Stomach (tissue), 9 donors: ENCODE measurements around the gene PDE8A. TPM values are rescaled to one million over a fixed set of nuclear protein-coding genes. Genes with fewer than 3 reads are reported as not detected.

Experiments used
- DNase-seq, 2 donors: peaks; one replicate each; pipeline versions ENCODE4 v3.0.0 to v3.0.0-alpha.2; 2013 to 2019
- H3K27ac ChIP-seq, 5 donors: fragments of 200-600 bp in 4 of 5; sonication (generic) in 4 of 5; one replicate each; pipeline ENCODE4 v1.5.1; 2013 to 2019; ENCODE audit warnings: mild to moderate bottlenecking in 1 of 5, moderate library complexity in 1 of 5
- H3K27me3 ChIP-seq, 3 donors: fragments of 200-600 bp; sonication (generic); one replicate each; pipeline ENCODE4 v1.5.1; 2017 to 2019; ENCODE audit warnings: mixed run types in 1 of 3
- H3K36me3 ChIP-seq, 4 donors: fragments of 200-600 bp; sonication (generic); 1 replicate in 3 of 4; 2 replicates in 1 of 4; pipeline ENCODE4 v1.5.1; 2016 to 2019
- H3K4me1 ChIP-seq, 4 donors: fragments of 200-600 bp; sonication (generic); one replicate each; pipeline ENCODE4 v1.5.1; 2016 to 2019
- H3K4me3 ChIP-seq, 4 donors: fragments of 200-600 bp; sonication (generic) in 3 of 4; one replicate each; pipeline ENCODE4 v1.5.1; 2016 to 2019; ENCODE audit warnings: mild to moderate bottlenecking in 1 of 4
- H3K9me3 ChIP-seq, 4 donors: fragments of 200-600 bp; sonication (generic); one replicate each; pipeline ENCODE4 v1.5.1; 2016 to 2019
- CTCF ChIP-seq, 7 experiments: fragments of 450-650 bp in 4 of 7; fragments of 200-600 bp in 3 of 7; sonication (generic) in 3 of 7; IDR thresholded peaks; one replicate each; pipeline ENCODE4 v1.5.1; 2016 to 2019; ENCODE audit warnings: antibody characterized with exemption in 7 of 7, control low read depth in 2 of 7, mild to moderate bottlenecking in 1 of 7
- EP300 ChIP-seq: sonication (generic); formaldehyde crosslinking; IDR thresholded peaks from one replicate; pipeline ENCODE4 v1.6.1; 2017; ENCODE audit warnings: antibody characterized with exemption
- POLR2A ChIP-seq, 4 donors: fragments of 450-650 bp; IDR thresholded peaks; one replicate each; pipeline ENCODE4 v1.6.1; 2016; ENCODE audit warnings: antibody characterized with exemption in 4 of 4, control low read depth in 2 of 4, mild to moderate bottlenecking in 1 of 4, moderate library complexity in 1 of 4
- POLR2AphosphoS5 ChIP-seq, 3 donors: sonication (generic); formaldehyde crosslinking; IDR thresholded peaks; one replicate each; pipeline ENCODE4 v1.6.1; 2016; ENCODE audit warnings: antibody characterized with exemption in 3 of 3
- WGBS, 5 donors: extraction: QIAGEN DNeasy Blood & Tissue Kit in 3 of 5; methylation state at CpG; one replicate each; pipeline versions ENCODE4 v1.1.5 to v1.1.7; 2013 to 2018; 5-methylcytosine and 5-hydroxymethylcytosine counted together
- intact Hi-C: fragments of 100-400 bp; cut with DNase I; formaldehyde crosslinking; loops from one replicate; pipeline ENCODE4 v1.15.1; 2023; ENCODE audit warnings: low total_unique reads
- polyA plus RNA-seq, 3 donors: library from polyadenylated mRNA; stranded (reverse); fragments of 200-250 nt; gene quantifications; one replicate each; pipeline ENCODE4 v1.2.3, GENCODE V29; 2013
- total RNA-seq, 5 donors: library from RNA; depleted of rRNA; stranded (reverse); fragments of >200 nt; gene quantifications; one replicate each; pipeline versions ENCODE4 v1.1.0 to v1.2.3, GENCODE V29; 2014 to 2016
- donor health status: healthy with polysubstance abuse.
- donor health status: Bipolar disorder and iron deficiency.
- donor health status: healthy.

The PDE8A gene
- total and polyA plus RNA-seq, 8 donors = 15.6 to 85.9 (median 38.3) TPM

- H3K36me3 ChIP-seq = peaks cover 15 to 83% (median 67%) of the 10 kb centered on the region in 4 donors
- TF ChIP-seq POLR2A (IDR thresholded peaks at IDR 0.05) (no peak), EP300 (no peak), CTCF (IDR thresholded peaks at IDR 0.05) (no peak), POLR2AphosphoS5 (IDR thresholded peaks at IDR 0.05) (no peak)
- intact Hi-C loops = no loop called here
Observed at GRCh38 chr15:85112997-85113396, 131.3 kb downstream of the PDE8A start.

GRCh38 chr15:85114886-85115285 lies 133.2 kb downstream of the PDE8A start:
- intact Hi-C loops = no loop called here
- no peak for DNase-seq
- Histone ChIP-seq H3K4me1 (no peaks in the 10 kb centered on the region), H3K27me3 (no peaks in the 10 kb centered on the region), H3K27ac (no peak overlapping the region), H3K9me3 (no peaks in the 10 kb centered on the region), H3K36me3 (peaks cover 12 to 78% (median 68%) of the 10 kb centered on the region in 4 donors), H3K4me3 (no peak overlapping the region)
- WGBS, 5 donors = 89 to 96% (median 95%) methylated on average over 3 to 4 of the region's 4 CpGs
- TF ChIP-seq EP300 = no peak
- TF ChIP-seq POLR2AphosphoS5 (IDR thresholded peaks at IDR 0.05) = no peak
- no peak for TF ChIP-seq POLR2A (IDR thresholded peaks at IDR 0.05)
- no peak for TF ChIP-seq CTCF (IDR thresholded peaks at IDR 0.05)

More at GRCh38 chr15:85112997-85113396, 131.3 kb downstream of the PDE8A start:
- WGBS, 5 donors = 61 to 93% (median 83%) methylated on average over 3 of the region's 3 CpGs
- DNase-seq = no peak
- no peak overlapping the region for H3K27ac ChIP-seq
- H3K4me3 ChIP-seq = no peak overlapping the region
- no peaks in the 10 kb centered on the region for H3K4me1 ChIP-seq
- H3K9me3 ChIP-seq = no peaks in the 10 kb centered on the region
- H3K27me3 ChIP-seq = no peaks in the 10 kb centered on the region

GRCh38 chr15:85116066-85116465 lies 134.4 kb downstream of the PDE8A start:
- Histone ChIP-seq H3K36me3 (peaks cover 10 to 77% (median 75%) of the 10 kb centered on the region in 4 donors), H3K4me1 (no peaks in the 10 kb centered on the region)

GRCh38 chr15:85116494-85116893 lies 134.8 kb downstream of the PDE8A start:
- no peak for TF ChIP-seq POLR2A (IDR thresholded peaks at IDR 0.05)
- TF ChIP-seq EP300 = no peak
- TF ChIP-seq POLR2AphosphoS5 (IDR thresholded peaks at IDR 0.05) = no peak
- TF ChIP-seq CTCF (IDR thresholded peaks at IDR 0.05) = no peak
- intact Hi-C loops = no loop called here
- Histone ChIP-seq H3K4me3 (no peak overlapping the region), H3K27ac (no peak overlapping the region), H3K9me3 (no peaks in the 10 kb centered on the region), H3K36me3 (peaks cover 10 to 81% (median 79%) of the 10 kb centered on the region in 4 donors), H3K27me3 (no peaks in the 10 kb centered on the region), H3K4me1 (no peaks in the 10 kb centered on the region)
- WGBS, 5 donors = 86 to 99% (median 97%) methylated on average over 3 of the region's 3 CpGs
- DNase-seq = no peak

More at GRCh38 chr15:85116066-85116465, 134.4 kb downstream of the PDE8A start:
- Histone ChIP-seq H3K4me3 (no peak overlapping the region), H3K9me3 (no peaks in the 10 kb centered on the region), H3K27me3 (no peaks in the 10 kb centered on the region), H3K27ac (no peak overlapping the region)
- intact Hi-C loops = no loop called here
- no peak for DNase-seq
- TF ChIP-seq POLR2A (IDR thresholded peaks at IDR 0.05) (no peak), POLR2AphosphoS5 (IDR thresholded peaks at IDR 0.05) (no peak), CTCF (IDR thresholded peaks at IDR 0.05) (no peak), EP300 (no peak)
- WGBS, 5 donors = 100% methylated on average over 1 of the region's 1 CpG
